ENCODE measurements around the gene SLC2A9.

SLC2A9 gene

DNA sequence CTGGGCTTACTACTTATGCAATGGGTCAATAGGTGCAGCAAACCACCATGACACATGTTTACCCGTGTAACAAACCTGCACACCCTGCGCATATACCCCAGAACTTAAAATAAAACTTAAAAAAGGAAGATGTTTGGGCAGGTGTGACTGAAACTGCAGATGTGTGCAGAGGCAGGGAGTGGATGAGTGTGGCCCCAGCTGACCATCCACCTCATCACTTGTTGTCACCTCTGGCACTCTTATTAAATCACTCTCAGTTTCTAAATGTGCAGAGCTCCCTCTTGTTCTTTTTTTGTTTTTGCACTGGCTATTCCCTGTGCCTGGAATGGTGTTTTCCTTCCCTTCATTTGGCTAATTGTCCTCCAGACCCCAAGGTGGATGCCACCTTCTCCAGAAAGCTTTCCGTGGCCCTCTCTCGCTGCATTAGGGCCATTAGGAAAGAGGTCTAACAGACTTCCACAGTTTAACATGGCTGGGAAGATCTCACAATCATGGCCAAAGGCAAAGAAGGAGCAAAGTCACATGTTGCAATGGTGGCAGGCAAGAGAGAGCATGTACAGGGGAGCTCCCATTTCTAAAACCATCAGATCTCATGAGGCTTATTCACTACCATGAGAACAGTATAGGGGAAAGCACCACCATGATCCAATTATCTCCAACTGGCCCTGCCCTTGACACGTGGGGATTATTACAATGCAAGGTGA lies 58.5 kb downstream of the SLC2A9 start:
- DNase-seq (ENCODE audit: low spot score), result no peak

DNA sequence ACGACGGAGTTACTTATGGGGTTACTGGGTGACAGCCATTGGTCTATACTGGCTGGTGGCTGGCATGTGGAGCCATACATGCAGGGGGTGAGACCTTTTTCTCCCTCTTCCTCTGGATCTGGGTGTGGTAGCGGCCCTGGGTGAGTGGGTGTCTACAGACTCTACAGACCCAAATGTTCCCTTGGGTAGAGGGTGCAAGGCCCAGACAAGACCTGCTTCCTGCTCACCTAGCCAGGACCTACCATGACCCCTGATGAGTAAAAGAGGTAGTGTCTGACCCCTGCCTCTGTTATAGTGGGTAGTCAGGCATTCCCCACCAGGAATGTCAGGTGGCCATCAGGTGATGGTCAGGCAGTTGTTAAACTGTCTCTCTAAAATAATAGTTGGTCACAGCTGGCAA lies 66.8 kb downstream of the SLC2A9 start:
- no peak for DNase-seq (ENCODE audit: low spot score)

DNA sequence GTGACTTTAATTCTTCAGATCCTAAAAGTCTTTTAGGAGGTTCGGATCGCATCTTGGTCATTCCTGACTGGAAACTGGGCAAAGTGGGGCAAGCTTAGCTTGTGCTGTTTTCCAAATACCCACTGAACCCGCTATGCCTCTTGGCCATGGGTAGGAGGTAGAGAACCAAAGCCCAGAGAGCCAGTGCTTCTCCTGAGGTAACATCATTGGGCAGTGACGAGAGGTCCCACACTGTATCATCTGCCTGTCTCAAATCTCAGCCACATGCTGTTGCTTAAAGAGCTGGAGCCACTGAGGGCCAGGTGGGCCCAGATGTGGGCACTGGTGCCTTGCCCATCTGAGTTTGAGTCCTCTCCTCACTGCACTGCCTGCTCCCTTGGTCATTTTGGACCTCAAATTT lies 68.2 kb downstream of the SLC2A9 start:
- DNase-seq (ENCODE audit: low spot score), result no peak

DNA sequence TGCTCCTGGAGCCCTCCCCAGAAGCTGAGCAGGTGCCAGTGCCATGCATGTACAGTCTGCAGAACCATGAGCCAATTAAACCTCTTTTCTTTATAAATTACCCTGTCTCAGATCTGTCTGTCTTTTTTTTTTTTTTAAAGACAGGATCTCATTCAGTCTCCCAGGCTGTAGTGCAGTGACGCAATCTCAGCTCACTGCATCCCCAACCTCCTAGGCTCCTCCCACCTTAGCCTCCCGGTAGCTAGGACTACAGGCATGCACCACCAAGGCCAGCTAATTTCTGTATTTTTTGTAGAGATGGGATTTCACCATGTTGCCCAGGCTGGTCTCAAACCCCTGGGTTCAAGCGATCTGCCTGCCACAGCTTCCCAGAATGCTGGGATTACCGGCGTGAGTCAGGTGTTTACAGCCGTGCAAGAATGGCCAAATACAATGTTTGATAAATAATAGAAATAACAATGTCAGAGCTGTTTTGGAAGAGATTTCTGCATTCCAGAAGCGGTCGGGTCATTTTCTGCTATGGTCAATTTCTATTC lies 68.8 kb downstream of the SLC2A9 start:
- DNase-seq (ENCODE audit: low spot score), result no peak

DNA sequence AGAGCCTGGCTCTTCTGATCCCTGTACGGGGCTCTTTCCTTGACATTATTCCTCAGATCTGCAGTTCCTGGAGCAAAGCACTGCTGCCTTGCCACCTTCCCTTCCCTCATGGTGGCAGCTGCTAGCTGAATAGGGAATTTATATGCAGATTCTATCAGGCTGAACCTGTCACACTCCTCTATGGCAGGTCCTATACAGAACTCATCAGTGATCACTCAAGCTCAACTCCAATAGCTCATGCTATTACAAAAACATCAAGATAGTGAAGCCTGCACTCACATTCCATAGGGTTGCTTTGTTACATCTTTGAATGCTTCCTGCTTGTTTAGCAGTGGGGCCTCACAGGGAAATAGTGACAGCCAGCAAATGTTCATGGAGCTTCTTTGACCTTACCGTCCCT lies 71.7 kb downstream of the SLC2A9 start:
- no peak for DNase-seq (ENCODE audit: low spot score)

DNA sequence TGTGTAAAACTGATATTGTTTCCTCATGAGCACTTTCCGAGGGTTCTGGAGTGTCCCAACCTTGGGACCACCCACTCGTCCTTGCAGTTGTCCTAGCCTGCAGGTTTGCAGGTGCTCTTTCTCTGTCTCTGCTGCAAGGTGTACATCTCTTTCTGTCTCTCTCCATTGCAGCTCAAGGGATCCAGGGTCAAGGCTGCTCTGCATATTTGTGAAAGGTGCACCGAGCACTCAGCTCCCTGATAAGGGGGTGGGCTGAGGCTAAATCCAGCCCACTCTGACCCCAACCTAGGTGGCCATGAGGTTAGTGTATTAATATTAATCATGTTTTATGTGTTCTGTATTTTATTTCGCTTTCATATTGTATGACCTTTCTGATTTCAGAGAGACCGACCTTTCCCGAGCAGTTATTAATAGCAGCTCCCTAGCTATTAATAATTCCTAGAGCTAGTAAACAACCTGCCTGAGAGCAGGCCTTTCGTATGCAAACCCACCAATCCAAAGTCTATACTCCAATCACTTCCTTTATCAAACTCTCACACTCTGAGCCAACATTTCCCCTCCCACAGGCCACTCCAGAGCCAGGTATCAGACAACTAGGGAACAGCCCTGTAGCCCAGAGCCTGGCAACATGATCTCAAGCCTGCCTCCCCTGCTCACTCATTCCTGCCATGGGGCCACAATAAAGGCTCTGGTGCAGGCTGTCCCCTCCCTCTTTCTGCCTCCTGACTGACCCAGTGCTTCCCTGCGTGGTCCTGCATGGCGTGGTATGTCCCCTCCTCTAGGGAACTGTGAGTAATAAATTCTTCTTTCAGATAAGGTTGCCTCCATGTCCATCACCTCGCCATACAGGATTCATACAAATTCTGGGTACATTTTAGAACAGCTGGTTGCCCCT lies 73.9 kb downstream of the SLC2A9 start:
- DNase-seq (ENCODE audit: low spot score), result no peak

DNA sequence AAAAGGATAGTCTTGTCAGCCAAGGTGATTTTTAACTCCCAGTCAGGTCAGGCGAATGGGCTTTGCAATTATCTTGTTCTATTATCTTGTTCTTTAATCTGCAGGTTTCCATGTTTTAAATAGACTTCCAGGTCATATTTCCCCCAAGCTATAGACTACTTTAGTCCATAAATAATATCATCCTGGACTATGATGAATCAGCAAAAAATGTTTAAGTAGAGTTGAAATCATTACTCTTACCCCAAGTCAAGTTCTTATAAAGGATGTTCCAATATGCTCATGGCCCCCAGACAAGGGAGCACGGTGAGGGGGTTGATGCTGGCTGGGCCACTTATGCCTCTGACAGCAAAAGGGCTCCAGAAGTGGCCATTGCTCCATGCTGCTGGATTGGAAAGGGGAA lies 75.1 kb downstream of the SLC2A9 start:
- no peak for DNase-seq (ENCODE audit: low spot score)

DNA sequence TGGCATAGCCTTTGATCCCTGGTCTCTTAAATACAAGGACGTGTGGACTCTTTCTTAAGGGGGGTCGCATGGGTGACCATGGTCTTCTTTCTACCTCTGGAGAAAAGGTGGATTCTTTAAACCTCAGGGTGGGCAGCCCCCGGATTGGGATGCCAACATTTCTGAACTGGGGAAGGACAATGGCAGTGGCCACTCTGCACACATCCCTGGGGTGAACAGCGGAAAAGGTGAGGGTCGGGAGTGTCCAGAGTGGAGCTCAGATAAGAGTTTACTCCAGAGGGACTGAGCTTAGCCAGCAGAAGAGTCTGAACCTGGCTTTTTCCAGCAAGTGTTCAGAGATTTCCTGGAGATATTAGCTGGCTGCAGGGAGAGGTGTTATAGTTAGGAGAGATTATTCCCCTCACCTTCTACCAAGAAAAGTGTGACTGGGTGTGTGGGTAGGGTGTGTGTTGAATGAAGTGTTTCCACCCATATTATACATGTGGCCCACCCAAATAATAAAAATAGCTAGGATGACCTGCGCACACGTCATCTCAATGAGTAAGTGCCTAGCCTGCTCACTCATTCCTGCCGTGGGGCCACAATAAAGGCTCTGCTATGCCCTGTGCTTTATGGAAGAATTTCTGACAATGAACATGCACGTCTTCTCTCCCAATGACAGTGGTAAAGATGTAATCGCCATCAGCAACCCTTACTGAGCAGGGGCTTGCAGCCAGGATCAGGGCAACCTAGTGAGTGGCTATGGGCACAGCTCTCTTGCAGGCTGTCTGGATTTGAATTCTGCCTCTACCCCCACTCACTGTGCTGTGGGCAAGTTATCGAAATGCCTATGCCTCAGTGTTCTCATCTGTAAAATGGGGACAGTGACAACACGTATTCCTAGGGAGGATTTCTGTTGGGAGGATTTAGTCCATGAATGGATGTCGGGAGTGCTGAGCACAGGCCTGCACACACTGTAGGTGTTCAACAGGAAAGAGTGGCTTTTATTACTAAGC lies 76.6 kb downstream of the SLC2A9 start:
- DNase-seq (ENCODE audit: low spot score), result peak; percentile 78

DNA sequence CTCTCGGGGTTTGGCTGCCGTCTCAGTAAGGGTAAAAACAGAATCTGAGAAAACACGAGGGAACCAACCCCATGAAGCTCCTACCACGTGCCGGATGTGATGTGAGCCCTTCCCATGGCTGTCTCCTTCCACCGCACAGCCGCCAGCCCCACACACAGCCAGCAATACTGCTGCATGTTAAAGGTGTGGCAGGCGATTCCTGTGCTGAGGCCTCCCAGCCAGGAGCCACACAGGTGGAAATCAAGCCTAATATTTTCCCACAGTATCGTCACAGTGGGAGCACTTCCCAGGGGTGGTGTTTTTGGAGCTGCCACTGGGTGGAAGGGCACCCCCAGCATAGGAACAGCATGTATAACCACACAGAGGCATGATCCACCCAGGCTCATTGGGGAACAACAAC lies 77.5 kb downstream of the SLC2A9 start:
- DNase-seq (ENCODE audit: low spot score), result peak; percentile 2

DNA sequence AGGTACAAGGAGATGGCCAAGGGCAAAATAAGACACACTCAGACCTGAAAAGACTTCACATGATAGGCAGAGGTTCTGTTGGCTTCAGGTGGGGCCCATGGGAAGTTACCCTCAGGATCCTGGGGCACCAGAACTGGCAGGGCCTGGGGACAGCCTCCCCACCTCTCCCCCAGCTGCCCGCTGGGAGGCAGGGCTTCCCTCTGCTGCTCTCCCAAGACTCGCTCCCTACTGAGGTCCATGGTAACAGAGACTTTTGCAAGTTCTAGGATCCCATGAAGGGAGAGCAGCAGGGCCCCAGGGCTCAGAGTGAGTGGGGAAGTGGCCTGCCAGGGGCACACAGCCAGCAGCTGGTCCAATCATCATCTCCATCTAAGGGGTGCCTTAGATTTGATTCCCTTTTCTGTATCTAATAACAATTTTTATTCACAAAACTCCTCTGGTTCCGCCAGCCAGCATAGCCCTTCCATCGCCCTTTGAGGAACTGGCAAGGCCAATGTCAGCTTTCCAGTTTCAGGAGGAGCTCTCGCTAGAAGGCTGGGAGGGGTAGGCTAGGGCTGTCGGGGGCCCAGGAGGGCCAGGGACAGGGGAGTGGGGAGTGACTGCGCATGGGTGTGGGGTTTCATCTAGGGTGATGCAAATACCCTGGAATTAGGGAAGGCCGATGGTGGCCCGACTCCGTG lies 78.2 kb downstream of the SLC2A9 start:
- DNase-seq (ENCODE audit: low spot score), result no peak

DNA sequence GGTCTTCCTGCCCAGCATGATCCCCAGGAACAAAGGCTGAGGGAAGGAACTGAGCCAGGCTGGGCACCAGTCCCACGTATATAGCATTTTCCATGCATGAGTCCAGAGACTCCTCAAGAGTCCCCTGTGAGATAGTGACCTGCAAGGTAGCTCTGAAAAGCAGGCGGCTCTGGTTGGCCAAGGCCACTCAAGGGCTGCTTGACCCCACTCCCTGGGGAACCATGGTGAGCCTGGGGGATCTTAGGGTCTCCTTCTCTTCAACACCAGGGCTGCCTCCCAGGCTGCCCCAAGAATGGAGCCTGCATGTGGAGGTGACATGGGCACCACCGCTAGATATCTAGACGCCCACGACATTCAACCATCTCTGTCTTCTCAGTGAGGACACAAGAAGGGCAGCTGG lies 79.2 kb downstream of the SLC2A9 start:
- no peak for DNase-seq (ENCODE audit: low spot score)

DNA sequence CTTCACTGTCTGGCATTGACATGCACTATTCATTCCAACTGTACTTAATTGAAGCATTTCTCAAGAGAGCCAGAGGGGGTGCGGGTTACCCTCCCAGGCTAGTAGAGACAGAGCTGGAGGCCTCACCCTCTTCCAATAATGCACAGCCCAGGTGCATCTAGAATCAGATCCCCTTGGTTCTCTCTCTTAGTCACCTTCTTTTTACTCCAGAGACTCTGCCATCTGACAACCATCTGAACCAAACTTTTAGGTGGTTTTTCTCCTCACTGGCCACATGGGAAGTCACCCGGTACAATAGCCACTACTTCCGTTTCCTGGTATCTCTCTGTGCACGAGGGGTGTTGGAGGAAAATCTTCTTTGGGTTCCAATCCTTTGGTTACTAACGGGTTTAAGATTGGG lies 81.3 kb downstream of the SLC2A9 start:
- DNase-seq (ENCODE audit: low spot score), result no peak

DNA sequence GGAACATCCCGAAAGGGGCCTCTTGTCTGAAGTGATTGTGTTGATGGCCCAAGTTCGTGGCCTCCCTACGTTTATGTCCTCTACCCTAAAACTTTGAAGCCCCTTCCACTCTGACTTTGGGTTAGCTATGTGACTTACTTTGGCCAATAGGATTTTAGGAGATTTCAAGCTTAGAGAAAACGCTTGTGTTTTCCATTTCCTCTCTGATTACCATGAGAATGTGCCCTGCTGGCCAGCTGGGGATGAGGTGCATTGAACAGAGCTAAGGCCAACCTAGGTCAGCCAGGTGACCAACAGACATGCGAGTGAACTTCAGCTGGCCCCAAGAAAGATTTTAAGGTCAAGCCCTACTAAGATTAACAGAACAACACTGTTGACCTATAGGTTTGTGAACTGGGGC lies 82.4 kb downstream of the SLC2A9 start:
- DNase-seq (ENCODE audit: low spot score), result no peak

DNA sequence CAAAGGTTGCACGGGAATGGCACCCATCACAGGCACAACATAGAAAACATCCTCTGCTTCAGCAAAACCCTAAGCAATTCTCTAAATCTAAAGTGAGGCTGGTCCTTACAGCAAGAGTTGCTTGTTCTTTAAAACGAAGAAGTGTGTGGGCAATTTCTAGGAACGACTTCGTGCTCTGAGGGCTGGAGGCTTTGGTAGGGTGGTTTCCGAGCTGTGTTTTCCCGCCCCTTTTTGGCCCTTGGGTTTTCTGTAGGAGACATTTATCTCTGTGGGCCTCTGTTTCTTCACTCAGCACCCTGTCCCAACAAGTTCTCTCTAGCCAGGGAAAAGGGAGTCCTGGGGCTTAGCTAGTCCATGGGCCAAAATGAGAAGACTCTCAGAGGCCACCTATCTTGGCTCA lies 84.2 kb downstream of the SLC2A9 start:
- DNase-seq (ENCODE audit: low spot score), result no peak

DNA sequence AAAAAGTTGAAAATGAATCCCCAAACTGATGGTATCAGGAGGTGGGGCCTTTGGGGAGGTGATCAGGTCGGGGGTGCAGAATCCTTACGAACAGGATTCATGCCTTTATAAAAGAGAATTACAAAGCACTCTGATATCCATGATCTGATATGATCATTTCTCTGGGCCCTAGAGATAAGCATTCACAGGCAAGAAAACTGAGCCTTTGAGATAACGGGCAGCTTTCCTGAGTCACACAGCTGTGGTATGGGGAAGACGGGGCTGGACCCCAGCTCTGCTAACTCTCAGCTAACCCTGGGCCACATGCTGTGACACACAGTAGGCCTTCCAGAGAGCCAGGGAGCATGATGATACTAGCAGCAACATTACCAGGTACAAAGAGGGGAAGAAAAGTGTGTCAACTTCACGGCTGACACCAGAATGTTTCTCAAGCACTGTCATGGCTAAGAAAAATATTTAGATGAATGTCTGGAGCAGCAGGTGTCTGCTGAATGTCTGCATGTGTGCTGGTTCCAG lies 85.1 kb downstream of the SLC2A9 start:
- DNase-seq (ENCODE audit: low spot score), result no peak

DNA sequence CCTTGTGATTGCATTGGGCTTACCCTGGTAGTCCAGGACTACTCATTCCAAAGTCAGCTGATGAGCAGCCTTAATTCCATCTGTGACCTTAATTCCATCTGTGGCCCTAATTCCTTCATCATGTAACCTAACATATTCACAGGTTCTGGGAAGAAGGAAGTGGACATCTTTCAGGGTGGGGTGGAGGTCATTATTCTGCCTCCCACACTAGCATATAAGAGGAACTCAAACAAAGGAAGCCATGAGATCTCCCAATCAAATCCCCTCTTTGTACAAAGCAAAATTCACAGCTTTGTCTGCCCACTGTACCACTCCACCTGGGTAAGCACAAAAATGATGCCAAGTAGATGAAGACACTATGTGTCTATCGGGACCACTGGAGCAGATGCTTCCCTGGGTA lies 87.3 kb downstream of the SLC2A9 start:
- DNase-seq (ENCODE audit: low spot score), result no peak

DNA sequence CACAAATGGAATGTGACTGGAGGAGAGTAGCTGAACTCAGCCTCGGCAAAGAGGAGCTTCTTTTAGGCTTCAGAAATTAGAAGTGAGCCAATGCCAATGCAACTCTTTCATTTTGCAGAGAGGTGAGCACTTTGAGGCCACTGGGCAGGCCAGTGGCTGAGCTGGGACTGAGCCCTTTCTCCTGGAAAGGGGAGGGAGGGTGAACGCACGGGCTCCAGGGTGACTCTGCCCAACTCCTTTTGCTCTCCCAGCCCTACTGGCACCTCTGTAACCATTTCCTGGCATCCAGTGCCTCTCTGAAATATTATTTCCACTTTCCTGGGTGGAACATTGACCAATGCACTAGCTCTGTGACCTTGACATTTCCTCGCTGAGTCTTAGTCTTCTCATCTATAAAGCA lies 88.1 kb downstream of the SLC2A9 start:
- no peak for DNase-seq (ENCODE audit: low spot score)

DNA sequence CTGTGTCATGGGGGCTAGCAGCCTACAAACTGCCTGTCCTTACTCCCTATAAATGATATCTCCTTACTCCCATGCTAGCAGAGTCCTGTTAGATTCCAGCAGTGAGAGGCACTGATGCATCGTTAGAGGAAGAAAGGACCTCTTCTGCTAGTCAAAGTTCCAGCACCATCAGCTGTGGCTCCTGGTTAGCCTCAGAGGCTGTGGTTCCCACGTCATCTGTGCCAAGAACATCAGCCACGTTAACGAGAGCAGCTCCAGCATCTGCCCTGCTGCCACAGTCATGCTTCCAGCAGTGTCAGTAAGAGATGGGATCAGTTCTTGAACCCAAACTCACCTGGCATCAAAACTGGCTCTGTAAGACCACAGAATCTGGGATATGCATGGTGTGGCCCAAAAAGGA lies 88.5 kb downstream of the SLC2A9 start:
- no peak for DNase-seq (ENCODE audit: low spot score)

DNA sequence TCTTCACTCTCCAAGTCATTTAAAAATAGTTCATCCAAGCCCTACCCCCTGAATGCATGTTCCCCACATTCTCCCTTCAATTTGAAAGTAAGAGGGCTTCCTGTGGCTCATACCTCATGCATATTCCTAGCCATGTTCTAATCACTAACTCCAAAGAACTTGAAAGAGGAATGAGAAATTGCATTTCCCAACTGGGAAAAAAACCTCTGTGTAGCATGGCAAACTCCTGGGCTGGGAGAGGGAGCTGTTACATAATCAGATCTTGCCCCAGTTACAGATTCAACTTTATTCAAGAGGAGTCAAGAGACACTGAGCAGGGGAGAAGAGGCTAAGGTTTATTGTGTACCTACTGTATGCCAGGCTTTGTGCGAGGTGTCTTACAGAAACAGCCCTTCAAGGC lies 90.2 kb downstream of the SLC2A9 start:
- no peak for DNase-seq (ENCODE audit: low spot score)

DNA sequence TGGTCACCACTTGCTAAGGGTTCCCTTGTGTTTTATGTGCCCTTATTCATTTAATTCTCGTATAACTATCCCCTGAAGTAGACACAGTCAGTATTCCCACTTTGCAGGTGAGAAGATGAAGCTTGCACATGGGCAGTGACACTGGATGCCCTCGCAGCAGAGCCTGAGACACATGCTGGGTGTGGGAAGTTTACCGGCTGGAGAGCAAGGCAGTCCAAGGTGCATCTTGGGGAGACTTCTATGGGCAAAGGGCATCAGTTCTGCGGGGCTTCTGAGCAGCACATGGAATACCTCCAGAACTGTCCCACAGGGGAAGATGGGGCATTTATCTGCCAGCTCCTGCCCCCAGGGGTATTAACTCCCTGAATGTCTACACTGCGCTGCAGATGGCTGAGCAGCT lies 92.2 kb downstream of the SLC2A9 start:
- no peak for DNase-seq (ENCODE audit: low spot score)

DNA sequence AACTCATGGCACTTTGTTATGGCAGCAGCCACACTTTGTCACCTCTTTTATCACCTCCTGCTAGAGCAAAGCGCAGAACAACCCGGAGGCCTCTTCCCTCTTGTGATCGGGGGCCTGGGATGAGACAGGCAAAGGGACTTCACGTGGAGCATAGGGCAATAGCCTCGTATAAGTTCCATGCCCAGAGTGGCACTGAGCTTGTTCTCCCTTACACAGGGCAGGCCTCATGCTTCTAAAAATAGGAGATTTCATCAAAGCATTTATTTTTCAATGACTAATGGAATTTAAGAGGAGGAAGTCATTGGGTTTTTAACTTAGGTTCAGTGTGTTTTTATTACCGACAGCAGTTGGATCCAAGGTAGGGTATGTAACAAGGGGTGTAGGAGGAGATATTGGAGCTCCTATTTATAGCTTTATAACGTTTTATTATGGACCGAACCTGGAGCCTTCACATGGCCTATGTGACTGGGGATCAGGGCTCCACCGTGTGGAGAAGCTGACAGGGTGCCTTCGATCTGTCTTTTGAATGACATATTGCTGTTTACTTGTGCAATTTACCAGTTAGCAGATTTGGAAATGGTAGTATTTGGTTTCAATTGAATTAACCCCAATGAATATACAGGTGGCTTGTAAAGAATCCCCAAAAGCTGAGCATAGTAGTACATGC lies 93.8 kb downstream of the SLC2A9 start:
- DNase-seq (ENCODE audit: low spot score), result no peak

All from LoVo (cell line).